BLaER1 treated with 17β-estradiol and CSF1 and Interleukin-3, amounts not matched to agents 10 nM and 100 nM (cell line): ENCODE measurements around the gene GOLGA2.
A peak's percentile ranks its signal among the peaks of the same experiment; 100 is the strongest.

Source experiments
- H3K27ac ChIP-seq, 11 experiments: shearing (Covaris generic); formaldehyde crosslinking; 2 replicates each; pipeline ENCODE4 v1.8.1; 2022
- H3K27me3 ChIP-seq, 11 experiments: shearing (Covaris generic); formaldehyde crosslinking; 2 replicates each; pipeline ENCODE4 v1.8.1; 2022
- H3K36me3 ChIP-seq, 11 experiments: shearing (Covaris generic); formaldehyde crosslinking; 2 replicates each; pipeline ENCODE4 v1.8.1; 2022
- H3K4me1 ChIP-seq, 10 experiments: shearing (Covaris generic); formaldehyde crosslinking; 2 replicates each; pipeline ENCODE4 v1.8.1; 2022
- H3K4me2 ChIP-seq, 11 experiments: shearing (Covaris generic); formaldehyde crosslinking; 2 replicates each; pipeline ENCODE4 v1.8.1; 2022
- H3K4me3 ChIP-seq, 10 experiments: shearing (Covaris generic); formaldehyde crosslinking; 2 replicates each; pipeline ENCODE4 v1.8.1; 2022
- H3K9ac ChIP-seq, 11 experiments: shearing (Covaris generic); formaldehyde crosslinking; 2 replicates each; pipeline ENCODE4 v1.8.1; 2022
- H3K9me3 ChIP-seq, 11 experiments: shearing (Covaris generic); formaldehyde crosslinking; replicated peaks in 1 of 11; 2 replicates each; pipeline ENCODE4 v1.8.1; 2022
- H4K20me1 ChIP-seq, 11 experiments: shearing (Covaris generic); formaldehyde crosslinking; 2 replicates each; pipeline ENCODE4 v1.8.1; 2022
- Cebpa-rat ChIP-seq, 11 experiments: shearing (Covaris generic); IDR thresholded peaks; 2 replicates each; pipeline ENCODE4 v1.8.1; 2022

Gene GOLGA2

GRCh38 chr9:128251732-128252100, 24.1 kb downstream of the GOLGA2 start:
- H3K9me3 ChIP-seq: no peaks in the 10 kb centered on the region
- peak overlapping the region in 7 of 10 experiments; percentile 64 to 73 (median 69); a peak in 6 of 20 replicates for H3K4me3 ChIP-seq
- H3K9ac ChIP-seq: peak overlapping the region in 4 of 11 experiments; percentile 69 to 79 (median 76); a peak in 3 of 22 replicates
- H3K27me3 ChIP-seq: peaks cover 0 to 11% (median 5%) of the 10 kb centered on the region in 11 experiments; a peak in 11 of 22 replicates
- H3K27ac ChIP-seq: no peak overlapping the region
- H4K20me1 ChIP-seq: peaks cover 0 to 42% (median 0%) of the 10 kb centered on the region in 11 experiments; a peak in 6 of 22 replicates
- no peak for TF ChIP-seq Cebpa-rat (IDR thresholded peaks at IDR 0.05)
- H3K4me1 ChIP-seq: peaks cover 13 to 45% (median 34%) of the 10 kb centered on the region in 10 experiments
- peaks cover 2 to 21% (median 8%) of the 10 kb centered on the region in 11 experiments; a peak in 21 of 22 replicates for H3K36me3 ChIP-seq
- peak overlapping the region; percentile 93 to 100 (median 99) for H3K4me2 ChIP-seq

GRCh38 chr9:128250839-128251731, 24.7 kb downstream of the GOLGA2 start:
- Histone ChIP-seq H3K9me3 (no peaks in the 10 kb centered on the region), H3K4me2 (peak overlapping the region; percentile 93 to 100 (median 99)), H4K20me1 (peaks cover 0 to 38% (median 0%) of the 10 kb centered on the region in 11 experiments; a peak in 6 of 22 replicates), H3K4me3 (peak overlapping the region; percentile 57 to 78 (median 69)), H3K27me3 (peaks cover 0 to 11% (median 5%) of the 10 kb centered on the region in 11 experiments; a peak in 11 of 22 replicates), H3K36me3 (peaks cover 0 to 14% (median 5%) of the 10 kb centered on the region in 11 experiments; a peak in 10 of 22 replicates), H3K27ac (peak overlapping the region in 10 of 11 experiments; percentile 21 to 74 (median 70); a peak in 20 of 22 replicates), H3K9ac (peak overlapping the region; percentile 66 to 85 (median 76)), H3K4me1 (peaks cover 18 to 51% (median 40%) of the 10 kb centered on the region in 10 experiments)
- no peak for TF ChIP-seq Cebpa-rat (IDR thresholded peaks at IDR 0.05)

GRCh38 chr9:128249908-128250838, 25.6 kb downstream of the GOLGA2 start:
- no peak for TF ChIP-seq Cebpa-rat (IDR thresholded peaks at IDR 0.05)
- Histone ChIP-seq H3K27ac (peak overlapping the region in 10 of 11 experiments; percentile 21 to 74 (median 70); a peak in 20 of 22 replicates), H3K4me3 (peak overlapping the region; percentile 57 to 78 (median 69))

GRCh38 chr9:128249558-128249907, 26.3 kb downstream of the GOLGA2 start:
- H3K36me3 ChIP-seq: peaks cover 0 to 10% (median 0%) of the 10 kb centered on the region in 11 experiments; a peak in 2 of 22 replicates
- H3K9ac ChIP-seq: no peak overlapping the region
- H4K20me1 ChIP-seq: peaks cover 0 to 30% (median 0%) of the 10 kb centered on the region in 11 experiments; a peak in 4 of 22 replicates
- no peak for TF ChIP-seq Cebpa-rat (IDR thresholded peaks at IDR 0.05)
- H3K27me3 ChIP-seq: peaks cover 0 to 11% (median 5%) of the 10 kb centered on the region in 11 experiments; a peak in 11 of 22 replicates
- H3K27ac ChIP-seq: no peak overlapping the region; a peak in 1 of 22 replicates
- 0 out of 22 replicates have a peak overlapping the region, but pooled peaks of 1 of the 11 experiments have one; percentile 18 for H3K4me2 ChIP-seq
- H3K9me3 ChIP-seq: no peaks in the 10 kb centered on the region
- H3K4me1 ChIP-seq: peaks cover 31 to 66% (median 52%) of the 10 kb centered on the region in 10 experiments
- H3K4me3 ChIP-seq: no peak overlapping the region

More at GRCh38 chr9:128249908-128250838, 25.6 kb downstream of the GOLGA2 start:
- Histone ChIP-seq H3K9me3 (no peaks in the 10 kb centered on the region), H3K4me1 (peaks cover 27 to 60% (median 49%) of the 10 kb centered on the region in 10 experiments), H3K9ac (peak overlapping the region; percentile 66 to 85 (median 76)), H4K20me1 (peaks cover 0 to 30% (median 0%) of the 10 kb centered on the region in 11 experiments; a peak in 5 of 22 replicates), H3K4me2 (peak overlapping the region; percentile 93 to 100 (median 99)), H3K36me3 (peaks cover 0 to 10% (median 0%) of the 10 kb centered on the region in 11 experiments; a peak in 3 of 22 replicates), H3K27me3 (peaks cover 0 to 11% (median 5%) of the 10 kb centered on the region in 11 experiments; a peak in 11 of 22 replicates)

GRCh38 chr9:128247226-128247803, 28.5 kb downstream of the GOLGA2 start:
- Histone ChIP-seq H3K4me3 (no peak overlapping the region), H3K4me1 (peaks cover 48 to 68% (median 57%) of the 10 kb centered on the region in 10 experiments), H3K4me2 (no peak overlapping the region), H3K36me3 (no peaks in the 10 kb centered on the region), H3K9me3 (no peaks in the 10 kb centered on the region), H3K27me3 (peaks cover 0 to 11% (median 5%) of the 10 kb centered on the region in 11 experiments; a peak in 11 of 22 replicates), H3K27ac (peak overlapping the region in 1 of 11 experiments; percentile 6; a peak in 2 of 22 replicates), H4K20me1 (peaks cover 0 to 11% (median 0%) of the 10 kb centered on the region in 11 experiments; a peak in 3 of 22 replicates), H3K9ac (no peak overlapping the region)
- no peak for TF ChIP-seq Cebpa-rat (IDR thresholded peaks at IDR 0.05)

GRCh38 chr9:128246471-128246870, 29.3 kb downstream of the GOLGA2 start:
- H3K4me1 ChIP-seq: peaks cover 43 to 60% (median 54%) of the 10 kb centered on the region in 10 experiments
- 0 out of 22 replicates have a peak, but pooled peaks cover 0 to 3% (median 0%) of the 10 kb centered on the region in 11 experiments for H4K20me1 ChIP-seq
- TF ChIP-seq Cebpa-rat (IDR thresholded peaks at IDR 0.05): no peak
- peaks cover 0 to 6% (median 4%) of the 10 kb centered on the region in 11 experiments; a peak in 11 of 22 replicates for H3K27me3 ChIP-seq
- no peaks in the 10 kb centered on the region for H3K9me3 ChIP-seq
- H3K36me3 ChIP-seq: no peaks in the 10 kb centered on the region
- peak overlapping the region in 10 of 11 experiments; percentile 55 to 78 (median 69); a peak in 18 of 22 replicates for H3K9ac ChIP-seq
- H3K27ac ChIP-seq: peak overlapping the region in 10 of 11 experiments; percentile 43 to 90 (median 82); a peak in 20 of 22 replicates
- H3K4me2 ChIP-seq: peak overlapping the region; percentile 68 to 91 (median 87)
- no peak overlapping the region for H3K4me3 ChIP-seq

GRCh38 chr9:128245421-128246151, 30.2 kb downstream of the GOLGA2 start:
- Histone ChIP-seq H3K4me2 (peak overlapping the region; percentile 68 to 91 (median 87)), H4K20me1 (no peaks in the 10 kb centered on the region), H3K36me3 (no peaks in the 10 kb centered on the region), H3K27ac (peak overlapping the region in 10 of 11 experiments; percentile 47 to 90 (median 82); a peak in 20 of 22 replicates), H3K4me1 (peaks cover 34 to 59% (median 48%) of the 10 kb centered on the region in 10 experiments), H3K9me3 (no peaks in the 10 kb centered on the region), H3K4me3 (peak overlapping the region in 1 of 10 experiments; percentile 32; a peak in 1 of 20 replicates), H3K9ac (peak overlapping the region in 10 of 11 experiments; percentile 55 to 78 (median 69); a peak in 20 of 22 replicates), H3K27me3 (no peaks in the 10 kb centered on the region)
- TF ChIP-seq Cebpa-rat (IDR thresholded peaks at IDR 0.05): no peak
